Dermis blood vessel endothelial cell (primary cell): ENCODE data around the gene PDZRN3. TPM values are rescaled to one million over a fixed set of nuclear protein-coding genes. Genes with fewer than 3 reads are reported as not detected.

Source experiments
- DNase-seq: peaks from one replicate; pipeline ENCODE4 v3.0.0; 2010
- total RNA-seq: library from RNA; depleted of rRNA; stranded (reverse); fragments of >200 nt; gene quantifications from 2 replicates; pipeline ENCODE4 v1.2.3, GENCODE V29; 2014

PDZRN3 gene
- total RNA-seq, result under 0.01 and 0.23 TPM in 2 replicates

DNA sequence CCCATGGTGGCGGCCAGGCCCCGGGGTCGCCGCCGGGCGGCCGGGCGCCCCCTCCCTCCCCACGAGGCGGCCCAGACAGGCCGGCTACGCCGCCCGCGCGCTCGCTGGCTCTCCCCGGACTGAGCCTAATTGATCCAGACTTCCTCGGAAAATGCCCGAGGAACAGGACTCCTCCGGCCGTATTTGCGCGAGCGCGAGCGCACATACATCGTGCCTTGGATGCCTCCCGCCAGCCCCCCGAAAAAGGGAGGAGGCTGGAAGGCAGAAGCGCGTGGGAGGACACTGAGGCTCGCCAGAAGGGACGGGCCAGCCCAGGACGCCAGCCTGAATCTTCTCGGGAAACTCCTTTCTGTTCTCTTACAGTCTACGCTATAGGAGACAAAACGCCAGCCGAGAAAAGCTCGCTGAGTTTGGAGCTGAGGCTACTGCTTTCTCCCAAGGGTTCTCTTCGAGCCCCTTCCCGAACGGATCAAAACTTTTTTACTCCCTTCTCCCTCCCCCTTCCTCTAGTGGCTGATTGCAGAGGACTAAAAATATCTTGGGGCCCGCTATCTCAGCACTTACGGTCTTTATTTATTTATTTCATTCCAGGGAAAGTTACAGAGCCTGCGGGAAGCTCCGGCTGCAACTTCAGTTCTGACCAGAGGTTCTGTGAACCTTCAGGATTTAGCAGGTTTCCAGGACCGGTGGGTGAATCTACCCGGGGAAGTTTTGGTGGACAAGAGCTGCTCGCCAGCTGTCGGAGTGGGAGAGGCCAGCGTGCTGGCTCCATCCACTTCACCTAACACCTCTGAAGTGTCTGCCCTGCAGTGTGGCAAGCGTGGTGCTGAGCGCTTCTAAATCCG is at the start of gene PDZRN3:
PDZRN3 (minus strand) TSS at position 121 of the 845 bp plus-strand sequence.
- DNase-seq, result no peak

GRCh38 chr3:73674280-73674679 is 49.5 kb upstream of the PDZRN3 start:
- no peak for DNase-seq

DNA sequence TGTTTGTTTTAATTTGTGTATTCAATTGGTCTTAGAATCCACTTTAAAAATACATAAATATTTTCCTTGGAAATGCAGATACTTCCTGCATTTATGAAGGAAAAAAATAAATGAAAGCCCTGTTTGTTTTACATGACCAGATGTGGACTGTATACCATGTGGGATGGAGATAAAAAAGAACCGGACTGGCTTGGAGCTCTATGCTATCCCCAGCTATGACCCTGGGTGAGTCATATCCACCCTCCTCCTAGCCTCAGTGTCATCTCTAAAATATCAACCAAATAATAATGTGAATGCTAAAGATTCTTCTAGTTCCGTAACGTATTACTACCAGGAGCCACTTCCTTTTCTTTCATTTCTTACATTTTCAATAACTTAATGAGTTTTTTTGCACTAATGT is 44.5 kb upstream of the PDZRN3 start:
- no peak for DNase-seq

- DNase-seq, result no peak
Measured at GRCh38 chr3:73668391-73668790, 43.6 kb upstream of the PDZRN3 start.

DNA sequence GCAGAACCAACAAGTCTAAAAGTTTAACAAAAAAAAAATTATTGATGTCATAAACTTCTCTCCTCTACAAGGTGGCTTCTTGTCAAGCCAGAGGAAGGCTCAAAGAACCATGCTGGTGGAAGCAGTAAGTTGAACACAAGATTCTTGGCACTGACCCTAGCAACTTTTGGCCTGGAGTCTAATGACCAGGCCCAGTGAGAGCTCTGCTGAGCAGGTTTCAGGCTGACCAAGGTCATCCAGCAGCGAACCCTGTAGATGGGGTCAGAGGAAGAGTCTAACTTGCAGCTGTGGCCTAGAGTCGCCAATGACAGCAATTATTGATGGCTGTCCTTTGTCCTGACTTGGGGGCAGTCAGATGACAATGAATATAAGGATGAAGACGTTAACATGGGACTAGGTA is 43.1 kb upstream of the PDZRN3 start:
- no peak for DNase-seq

DNA sequence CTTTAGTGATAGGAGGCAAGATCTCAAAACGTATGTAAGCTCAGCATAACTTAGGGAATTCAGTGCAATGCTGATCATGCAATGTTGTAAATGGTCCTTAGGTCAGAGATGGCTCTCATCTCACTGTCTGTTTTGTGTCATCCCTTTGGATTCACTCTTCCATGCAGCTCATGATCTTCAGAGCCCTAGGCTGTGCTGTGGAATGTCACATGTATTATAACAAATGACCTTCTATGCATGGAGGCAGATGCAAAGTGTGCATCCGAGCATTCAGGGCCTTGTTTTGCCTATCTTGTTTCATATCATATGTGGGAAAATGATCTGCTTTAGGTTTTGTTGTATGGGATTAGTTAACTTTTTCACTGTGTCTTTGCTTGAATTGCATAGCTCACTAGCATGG is 40.5 kb upstream of the PDZRN3 start:
- no peak for DNase-seq

- no peak for DNase-seq
Measured at GRCh38 chr3:73664389-73664788, 39.6 kb upstream of the PDZRN3 start.

GRCh38 chr3:73663495-73663894 is 38.8 kb upstream of the PDZRN3 start:
- no peak for DNase-seq

- DNase-seq, result no peak
Measured at GRCh38 chr3:73661265-73661664, 36.5 kb upstream of the PDZRN3 start.

DNA sequence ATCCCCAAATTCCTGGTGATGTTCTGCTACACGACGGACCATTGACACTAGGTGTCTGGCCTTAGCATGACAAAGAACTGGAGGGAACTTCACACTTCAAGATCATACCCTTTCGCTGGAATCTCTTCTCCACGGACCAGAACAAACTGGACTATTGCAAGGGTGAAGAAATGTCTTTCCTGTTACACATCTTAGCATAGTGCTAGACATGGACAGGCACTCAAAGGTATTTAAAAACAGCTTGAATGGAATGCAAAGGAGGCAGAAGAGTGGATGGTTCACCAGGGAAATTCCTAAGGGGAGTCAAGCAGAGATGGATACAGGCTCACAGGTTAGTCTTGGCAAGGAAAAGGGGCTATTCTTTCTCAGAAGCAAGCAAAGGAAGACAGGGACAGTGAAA is 33.5 kb upstream of the PDZRN3 start:
- no peak for DNase-seq

GRCh38 chr3:73657186-73657585 is 32.4 kb upstream of the PDZRN3 start:
- DNase-seq, result no peak

- no peak for DNase-seq
Measured at GRCh38 chr3:73656241-73656890, 31.6 kb upstream of the PDZRN3 start.

DNA sequence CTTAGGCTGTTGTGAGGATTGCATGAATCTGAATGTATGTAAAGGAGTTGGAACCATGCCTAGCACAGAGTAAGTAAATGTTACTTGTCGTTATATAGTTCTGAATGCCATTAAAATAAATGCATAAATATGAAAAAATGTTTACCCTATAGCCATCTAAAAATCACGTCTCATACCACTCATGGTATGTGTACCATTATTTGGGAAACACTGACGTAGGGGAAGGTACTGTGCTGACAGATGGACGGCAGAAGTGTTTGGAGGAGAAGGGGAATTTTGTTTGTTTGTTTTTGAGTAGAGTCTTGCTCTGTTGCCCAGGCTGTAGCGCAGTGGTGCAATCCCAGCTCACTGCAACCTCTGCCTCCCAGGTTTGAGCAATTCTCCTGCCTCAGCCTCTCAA is 30.5 kb upstream of the PDZRN3 start:
- DNase-seq, result no peak

DNA sequence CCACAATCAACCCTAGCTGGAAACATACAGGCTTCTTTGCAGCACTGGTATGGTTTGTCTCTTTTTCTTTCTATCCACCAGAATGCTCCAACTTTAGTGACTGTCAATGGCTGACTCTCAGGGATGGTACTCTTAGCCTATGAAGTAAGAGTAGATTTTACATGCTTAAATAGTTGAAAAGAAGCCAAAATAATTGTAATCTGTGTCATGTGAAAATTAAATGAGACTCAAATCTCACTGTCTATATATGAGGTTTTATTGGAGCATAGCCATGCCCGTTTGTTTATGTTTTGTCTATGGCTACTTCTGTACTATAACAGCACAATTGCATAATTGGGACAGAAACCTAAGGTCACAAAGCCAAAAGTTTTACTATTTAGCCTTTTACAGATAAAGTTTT is 29.1 kb upstream of the PDZRN3 start:
- DNase-seq, result no peak

DNA sequence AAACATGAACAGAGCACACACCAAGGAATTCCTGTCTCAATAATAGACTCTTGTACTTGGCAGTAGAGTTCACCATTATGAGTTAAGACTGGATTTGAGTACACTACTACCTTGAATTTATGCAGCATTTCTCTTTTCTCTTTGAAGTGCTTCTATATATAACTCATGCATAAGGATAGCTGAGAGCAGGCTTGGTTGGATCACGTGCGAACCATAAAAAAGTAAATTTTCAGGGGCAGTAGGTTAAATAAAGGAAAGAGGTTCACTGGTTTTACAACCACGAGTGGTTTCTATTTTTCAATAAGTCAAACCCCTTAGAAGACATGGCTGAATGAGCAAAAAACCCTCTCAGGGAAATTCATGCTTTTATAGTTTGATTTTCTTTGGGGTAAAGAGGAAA is 28.6 kb upstream of the PDZRN3 start:
- no peak for DNase-seq

DNA sequence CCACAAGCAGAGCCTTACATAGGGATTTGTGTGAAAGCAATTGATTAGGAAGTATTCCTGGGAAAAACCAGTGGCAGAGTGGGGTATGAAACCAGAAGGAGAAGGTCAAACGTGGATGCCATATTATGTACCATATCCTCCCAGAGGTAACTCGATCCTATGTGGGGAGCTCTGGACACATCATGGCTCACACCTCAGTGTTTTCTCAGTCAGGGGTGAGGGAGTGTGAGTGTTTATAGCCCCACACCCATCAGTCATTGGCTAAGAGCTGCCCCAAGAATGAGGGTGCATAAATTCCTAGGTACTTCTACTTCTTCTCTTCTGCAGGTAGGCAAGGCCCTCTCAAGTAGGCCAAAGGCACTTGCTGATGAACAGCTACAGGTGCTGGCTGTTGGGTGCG is 28.2 kb upstream of the PDZRN3 start:
- no peak for DNase-seq

DNA sequence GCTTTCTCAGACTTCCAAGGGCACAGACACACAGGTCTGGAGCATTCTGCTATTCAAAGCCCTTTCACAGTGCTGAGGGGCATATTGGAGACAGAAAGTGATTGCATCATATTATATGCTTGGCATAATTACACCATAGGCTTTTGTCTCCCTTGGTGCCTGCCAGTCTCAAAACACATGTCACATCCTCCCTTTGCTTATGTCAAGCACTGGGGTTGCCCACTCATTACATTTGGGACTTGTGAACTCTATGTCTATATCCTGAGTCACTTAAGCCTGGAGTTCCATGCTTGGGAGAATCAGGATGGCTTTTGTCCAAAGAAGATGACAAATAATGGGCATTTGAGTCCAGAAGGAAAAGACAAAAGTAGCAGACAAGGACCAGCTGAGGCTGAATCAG is 12.3 kb upstream of the PDZRN3 start:
- no peak for DNase-seq

GRCh38 chr3:73635254-73635653 is 10.5 kb upstream of the PDZRN3 start:
- DNase-seq, result no peak

GRCh38 chr3:73633916-73634344 is 9.2 kb upstream of the PDZRN3 start:
- no peak for DNase-seq

GRCh38 chr3:73633453-73633852 is 8.7 kb upstream of the PDZRN3 start:
- DNase-seq, result no peak

- DNase-seq, result no peak
Measured at GRCh38 chr3:73626106-73626505, 1.4 kb upstream of the PDZRN3 start.

DNA sequence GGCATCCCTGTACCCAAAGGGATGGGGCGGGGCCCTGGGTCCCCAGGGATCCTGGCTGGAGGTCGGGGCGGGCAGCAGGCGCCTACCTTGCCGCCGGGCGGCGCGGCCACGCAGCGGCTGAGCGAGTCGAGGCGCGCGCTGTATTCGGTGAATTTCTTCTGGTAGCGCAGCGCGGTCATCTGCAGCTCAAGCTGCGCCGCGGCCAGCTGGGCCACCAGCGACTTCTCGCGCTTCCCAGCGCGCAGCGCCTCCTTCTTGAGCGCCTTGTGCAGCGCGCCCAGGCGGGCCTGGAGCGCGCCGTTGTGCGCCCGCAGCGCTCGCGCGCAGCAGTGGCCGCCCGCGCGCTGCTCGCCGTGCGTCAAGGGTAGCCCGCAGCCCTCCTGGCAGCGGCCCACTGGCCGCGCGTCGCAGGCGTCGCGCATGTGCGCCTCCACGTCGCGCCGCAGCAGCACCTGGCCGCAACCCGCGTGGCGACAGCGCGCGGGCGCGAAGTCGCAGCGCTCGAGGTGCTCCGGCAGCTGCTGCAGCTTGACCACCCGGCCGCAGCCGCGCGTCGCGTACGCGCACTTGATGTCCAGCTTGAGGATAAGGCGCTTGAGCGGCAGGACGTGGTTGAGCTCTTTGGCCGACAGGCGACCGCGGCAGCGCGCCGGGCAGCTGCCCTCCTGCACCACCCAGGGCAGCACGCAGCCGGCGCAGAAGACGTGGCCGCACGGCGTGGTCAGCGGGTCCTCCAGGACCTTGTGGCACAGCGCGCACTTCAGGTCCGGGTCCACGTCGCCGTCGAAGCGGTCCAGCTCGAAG is 522 bp downstream of the PDZRN3 start:
- DNase-seq, result peak; percentile 0

- no peak for DNase-seq
Measured at GRCh38 chr3:73623346-73623745, 1.4 kb downstream of the PDZRN3 start.
